ENCODE results near the gene RANBP9. TPM values are rescaled to one million over a fixed set of nuclear protein-coding genes. Genes with fewer than 3 reads are reported as not detected.

RANBP9 gene
- total RNA-seq, 1 experiment from 2014 or later, result 25.8 TPM

GRCh38 chr6:13696226-13696625 lies 15.4 kb downstream of the RANBP9 start:
- peak; percentile 35 for DNase-seq
- H3K79me2 ChIP-seq (ENCODE audit: low read length), result peaks cover 87% of the 10 kb centered on the region
- H3K27ac ChIP-seq (ENCODE audit: low read length), result no peak overlapping the region
- TF ChIP-seq EZH2phosphoT487 (IDR thresholded peaks at IDR 0.05; ENCODE audit: borderline replicate concordance, low read length) (no peak), EZH2 (IDR thresholded peaks at IDR 0.05; ENCODE audit: low read length, unreplicated experiment) (no peak)
- ChIA-PET CTCF (no interaction called here), POLR2A (ENCODE audit: unreplicated experiment) (interaction anchor here (0.7 kb wide), 1 partner anchor 84 kb away, joined by 3 read pairs; no protein-coding TSS in a partner anchor)
- BruUV-seq (replicated peaks), result no TSS peak
- H3K36me3 ChIP-seq (ENCODE audit: low read depth, low read length), result peaks cover 9% of the 10 kb centered on the region; the same call in 1 of the 2 replicates
- intact Hi-C loops (cut with micrococcal nuclease), result loop anchor here (5.0 to 10.0 kb wide), 2 partner anchors 34 to 51 kb away; no protein-coding TSS in a partner anchor
- H3K4me2 ChIP-seq (ENCODE audit: low read length), result no peak overlapping the region
- no peak overlapping the region for H2AFZ ChIP-seq (ENCODE audit: low read length)
- H3F3A ChIP-seq (ENCODE audit: low read length, unreplicated experiment), result no peaks in the 10 kb centered on the region
- H3K4me1 ChIP-seq (ENCODE audit: insufficient read depth, low read length), result peaks cover 9% of the 10 kb centered on the region
- ATAC-seq, result no peak
- peaks cover 7% of the 10 kb centered on the region; the same call in 1 of the 2 replicates for H4K20me1 ChIP-seq (ENCODE audit: low read length)
- no peak overlapping the region for H3K4me3 ChIP-seq (ENCODE audit: low read length)
- no peaks in the 10 kb centered on the region for H3K27me3 ChIP-seq (ENCODE audit: low read length)
- H3K9me2 ChIP-seq (replicated peaks; ENCODE audit: low read length), result no peaks in the 10 kb centered on the region
- H3K9me3 ChIP-seq (ENCODE audit: low read length), result no peaks in the 10 kb centered on the region
- no peak overlapping the region for H3K9ac ChIP-seq (ENCODE audit: low read length)

GRCh38 chr6:13695252-13695651 lies 16.4 kb downstream of the RANBP9 start:
- ATAC-seq, result no peak
- H3K27me3 ChIP-seq (ENCODE audit: low read length), result no peaks in the 10 kb centered on the region
- no peak overlapping the region for H3K27ac ChIP-seq (ENCODE audit: low read length)
- H3K79me2 ChIP-seq (ENCODE audit: low read length), result peaks cover 77% of the 10 kb centered on the region
- no peaks in the 10 kb centered on the region for H3K9me3 ChIP-seq (ENCODE audit: low read length)
- TF ChIP-seq, protein P1, sequence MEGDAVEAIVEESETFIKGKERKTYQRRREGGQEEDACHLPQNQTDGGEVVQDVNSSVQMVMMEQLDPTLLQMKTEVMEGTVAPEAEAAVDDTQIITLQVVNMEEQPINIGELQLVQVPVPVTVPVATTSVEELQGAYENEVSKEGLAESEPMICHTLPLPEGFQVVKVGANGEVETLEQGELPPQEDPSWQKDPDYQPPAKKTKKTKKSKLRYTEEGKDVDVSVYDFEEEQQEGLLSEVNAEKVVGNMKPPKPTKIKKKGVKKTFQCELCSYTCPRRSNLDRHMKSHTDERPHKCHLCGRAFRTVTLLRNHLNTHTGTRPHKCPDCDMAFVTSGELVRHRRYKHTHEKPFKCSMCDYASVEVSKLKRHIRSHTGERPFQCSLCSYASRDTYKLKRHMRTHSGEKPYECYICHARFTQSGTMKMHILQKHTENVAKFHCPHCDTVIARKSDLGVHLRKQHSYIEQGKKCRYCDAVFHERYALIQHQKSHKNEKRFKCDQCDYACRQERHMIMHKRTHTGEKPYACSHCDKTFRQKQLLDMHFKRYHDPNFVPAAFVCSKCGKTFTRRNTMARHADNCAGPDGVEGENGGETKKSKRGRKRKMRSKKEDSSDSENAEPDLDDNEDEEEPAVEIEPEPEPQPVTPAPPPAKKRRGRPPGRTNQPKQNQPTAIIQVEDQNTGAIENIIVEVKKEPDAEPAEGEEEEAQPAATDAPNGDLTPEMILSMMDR (conservative IDR thresholded peaks at IDR 0.05; ENCODE audit: low read depth, low read length), result no peak
- TF ChIP-seq EZH2phosphoT487 (IDR thresholded peaks at IDR 0.05; ENCODE audit: borderline replicate concordance, low read length) (no peak), EZH2 (IDR thresholded peaks at IDR 0.05; ENCODE audit: low read length, unreplicated experiment) (no peak)
- peaks cover 9% of the 10 kb centered on the region; the same call in 1 of the 2 replicates for H3K36me3 ChIP-seq (ENCODE audit: low read depth, low read length)
- no TSS peak for BruUV-seq (replicated peaks)
- no peak overlapping the region for H3K4me2 ChIP-seq (ENCODE audit: low read length)
- no peak overlapping the region for H3K9ac ChIP-seq (ENCODE audit: low read length)
- intact Hi-C loops (cut with micrococcal nuclease), result loop anchor here (5.0 to 10.0 kb wide), 2 partner anchors 33 to 50 kb away; no protein-coding TSS in a partner anchor
- DNase-seq, result no peak
- ChIA-PET POLR2A (ENCODE audit: unreplicated experiment) (no interaction called here), CTCF (interaction anchor here (0.6 kb wide), 1 partner anchor 79 kb away, joined by 13 read pairs; no protein-coding TSS in a partner anchor)
- peaks cover 4% of the 10 kb centered on the region; the same call in 1 of the 2 replicates for H4K20me1 ChIP-seq (ENCODE audit: low read length)
- no peaks in the 10 kb centered on the region for H3K9me2 ChIP-seq (replicated peaks; ENCODE audit: low read length)
- no peaks in the 10 kb centered on the region for H3F3A ChIP-seq (ENCODE audit: low read length, unreplicated experiment)
- H3K4me3 ChIP-seq (ENCODE audit: low read length), result no peak overlapping the region
- H2AFZ ChIP-seq (ENCODE audit: low read length), result no peak overlapping the region
- peaks cover 10% of the 10 kb centered on the region for H3K4me1 ChIP-seq (ENCODE audit: insufficient read depth, low read length)

- Histone ChIP-seq H3K79me2 (ENCODE audit: low read length) (peaks cover 75% of the 10 kb centered on the region), H3K27me3 (ENCODE audit: low read length) (no peaks in the 10 kb centered on the region), H3K27ac (ENCODE audit: low read length) (no peak overlapping the region), H3K4me2 (ENCODE audit: low read length) (no peak overlapping the region), H2AFZ (ENCODE audit: low read length) (no peak overlapping the region), H4K20me1 (ENCODE audit: low read length) (no peaks in the 10 kb centered on the region), H3K9ac (ENCODE audit: low read length) (no peak overlapping the region), H3K4me1 (ENCODE audit: insufficient read depth, low read length) (peaks cover 17% of the 10 kb centered on the region), H3K4me3 (ENCODE audit: low read length) (no peak overlapping the region), H3K36me3 (ENCODE audit: low read depth, low read length) (peaks cover 9% of the 10 kb centered on the region; the same call in 1 of the 2 replicates), H3K9me2 (replicated peaks; ENCODE audit: low read length) (no peaks in the 10 kb centered on the region), H3K9me3 (ENCODE audit: low read length) (no peaks in the 10 kb centered on the region), H3F3A (ENCODE audit: low read length, unreplicated experiment) (no peaks in the 10 kb centered on the region)
- ChIA-PET POLR2A (ENCODE audit: unreplicated experiment) (no interaction called here), CTCF (no interaction called here)
- TF ChIP-seq, protein P1 (conservative IDR thresholded peaks at IDR 0.05; ENCODE audit: low read depth, low read length), result no peak
- TF ChIP-seq EZH2phosphoT487 (IDR thresholded peaks at IDR 0.05; ENCODE audit: borderline replicate concordance, low read length) (no peak), EZH2 (IDR thresholded peaks at IDR 0.05; ENCODE audit: low read length, unreplicated experiment) (no peak)
- DNase-seq, result no peak
- no peak for ATAC-seq
- intact Hi-C loops (cut with micrococcal nuclease), result loop anchor here (10.0 kb wide), 1 partner anchor 50 kb away; no protein-coding TSS in a partner anchor
- BruUV-seq (replicated peaks), result no TSS peak
Observed at GRCh38 chr6:13694562-13694961, 17.1 kb downstream of the RANBP9 start.
